Measurements from ENCODE around the gene GRID1. TPM values are rescaled to one million over a fixed set of nuclear protein-coding genes. Genes with fewer than 3 reads are reported as not detected.

GRID1 gene
- total RNA-seq, 4 donors from 2014 or later = 0.03 to 2.7 (median 0.49) TPM

- Histone ChIP-seq H3K36me3 (no peaks in the 10 kb centered on the region), H3K4me1 (peaks cover 0 to 13% (median 13%) of the 10 kb centered on the region in 3 donors), H3K9me3 (no peaks in the 10 kb centered on the region), H3K4me3 (no peak overlapping the region), H3K27me3 (no peaks in the 10 kb centered on the region), H3K27ac (peak overlapping the region in 2 of 4 donors; percentile 38 to 56)
- WGBS, 2 donors = 76 to 89% methylated on average over 4 to 6 of the region's 6 CpGs
- TF ChIP-seq CTCF (IDR thresholded peaks at IDR 0.05) (no peak), POLR2A (IDR thresholded peaks at IDR 0.05) (no peak)
- intact Hi-C loops (cut with DNase I) = no loop called here
- DNase-seq = no peak
These were observed 45.4 kb upstream of the GRID1 start for GRCh38 chr10:86411852-86412560.

GRCh38 chr10:86411281-86411841, 44.8 kb upstream of the GRID1 start:
- H3K36me3 ChIP-seq = no peaks in the 10 kb centered on the region
- intact Hi-C loops (cut with DNase I) = no loop called here
- H3K27me3 ChIP-seq = no peaks in the 10 kb centered on the region
- peaks cover 0 to 13% (median 13%) of the 10 kb centered on the region in 3 donors for H3K4me1 ChIP-seq
- H3K4me3 ChIP-seq = no peak overlapping the region
- WGBS, 2 donors = 12 to 33% methylated on average over 7 of the region's 7 CpGs
- DNase-seq = no peak
- TF ChIP-seq CTCF (IDR thresholded peaks at IDR 0.05) (no peak), POLR2A (IDR thresholded peaks at IDR 0.05) (no peak)
- peak overlapping the region; percentile 6 to 56 (median 22) for H3K27ac ChIP-seq
- H3K9me3 ChIP-seq = no peaks in the 10 kb centered on the region

- intact Hi-C loops (cut with DNase I) = no loop called here
- Histone ChIP-seq H3K4me3 (no peak overlapping the region), H3K9me3 (no peaks in the 10 kb centered on the region), H3K27ac (peak overlapping the region; percentile 6 to 56 (median 31)), H3K27me3 (no peaks in the 10 kb centered on the region), H3K4me1 (peaks cover 0 to 13% (median 13%) of the 10 kb centered on the region in 3 donors), H3K36me3 (no peaks in the 10 kb centered on the region)
- 55 to 78% methylated on average over 4 of the region's 4 CpGs for WGBS, 2 donors
- no peak for TF ChIP-seq POLR2A (IDR thresholded peaks at IDR 0.05)
- TF ChIP-seq CTCF (IDR thresholded peaks at IDR 0.05) = no peak
- DNase-seq = no peak
These were observed 44.0 kb upstream of the GRID1 start for GRCh38 chr10:86410542-86411124.

GRCh38 chr10:86409183-86409582, 42.6 kb upstream of the GRID1 start:
- H3K27me3 ChIP-seq = no peaks in the 10 kb centered on the region
- intact Hi-C loops (cut with DNase I) = no loop called here
- H3K4me3 ChIP-seq = no peak overlapping the region
- TF ChIP-seq POLR2A (IDR thresholded peaks at IDR 0.05) = no peak
- no peak for TF ChIP-seq CTCF (IDR thresholded peaks at IDR 0.05)
- no peak overlapping the region for H3K27ac ChIP-seq
- H3K4me1 ChIP-seq = peaks cover 0 to 13% (median 13%) of the 10 kb centered on the region in 3 donors
- WGBS, 2 donors = 63 to 74% methylated on average over 1 of the region's 1 CpG
- no peak for DNase-seq
- no peaks in the 10 kb centered on the region for H3K36me3 ChIP-seq
- no peaks in the 10 kb centered on the region for H3K9me3 ChIP-seq

GRCh38 chr10:86403183-86403797, 36.7 kb upstream of the GRID1 start:
- intact Hi-C loops (cut with DNase I) = no loop called here
- no peak for DNase-seq
- Histone ChIP-seq H3K36me3 (no peaks in the 10 kb centered on the region), H3K9me3 (no peaks in the 10 kb centered on the region), H3K4me1 (peaks cover 18 to 37% (median 20%) of the 10 kb centered on the region in 3 donors), H3K27me3 (peaks cover 0 to 17% (median 0%) of the 10 kb centered on the region in 4 donors), H3K4me3 (no peak overlapping the region), H3K27ac (no peak overlapping the region)
- 61 to 65% methylated on average over 6 of the region's 6 CpGs for WGBS, 2 donors
- TF ChIP-seq CTCF (IDR thresholded peaks at IDR 0.05) (no peak), POLR2A (IDR thresholded peaks at IDR 0.05) (no peak)

Measured in esophagus squamous epithelium (tissue), 5 donors.